Mesothelial cell of epicardium (in vitro differentiated cells): ENCODE results near the gene AMPH. TPM values are rescaled to one million over a fixed set of nuclear protein-coding genes. Genes with fewer than 3 reads are reported as not detected.
"Not testable (repeated sequence)": the region's sequence is repeated elsewhere in the genome, so short reads cannot be mapped to it uniquely, and the experiment has no call there.

Source experiments
- DNase-seq, 2 experiments: peaks; one replicate each; pipeline ENCODE4 v3.0.0; 2021; ENCODE audit warnings: low spot score in 2 of 2; ENCODE audit not compliant: unreplicated experiment in 2 of 2
- H3K27ac Mint-ChIP-seq: 2 replicates; pipeline ENCODE4 v1.8.0; 2021; ENCODE audit warnings: mixed read lengths
- H3K27me3 Mint-ChIP-seq: 2 replicates; pipeline ENCODE4 v1.8.0; 2021; ENCODE audit warnings: low read depth, mixed read lengths
- H3K36me3 Mint-ChIP-seq: 2 replicates; pipeline ENCODE4 v1.8.0; 2021; ENCODE audit warnings: mixed read lengths
- H3K4me1 Mint-ChIP-seq: 2 replicates; pipeline ENCODE4 v1.8.0; 2021; ENCODE audit warnings: mixed read lengths
- H3K4me3 Mint-ChIP-seq: 2 replicates; pipeline ENCODE4 v1.8.0; 2021; ENCODE audit warnings: mild to moderate bottlenecking, moderate library complexity, mixed read lengths
- H3K9me3 Mint-ChIP-seq: 2 replicates; pipeline ENCODE4 v1.8.0; 2021; ENCODE audit warnings: mixed read lengths
- total RNA-seq: library from RNA; stranded (reverse); gene quantifications from 3 replicates; pipeline ENCODE4 v1.2.1, GENCODE V29; 2021
- TF ChIP-seq, protein P1 (sequence below): fragments of 200-600 bp; sonication (generic); IDR thresholded peaks from one replicate; pipeline ENCODE4 v1.5.0; 2021; ENCODE audit warnings: antibody characterized with exemption; ENCODE audit not compliant: unreplicated experiment

AMPH gene
- total RNA-seq, 1 donor from 2014 or later: 2.4 TPM

DNA sequence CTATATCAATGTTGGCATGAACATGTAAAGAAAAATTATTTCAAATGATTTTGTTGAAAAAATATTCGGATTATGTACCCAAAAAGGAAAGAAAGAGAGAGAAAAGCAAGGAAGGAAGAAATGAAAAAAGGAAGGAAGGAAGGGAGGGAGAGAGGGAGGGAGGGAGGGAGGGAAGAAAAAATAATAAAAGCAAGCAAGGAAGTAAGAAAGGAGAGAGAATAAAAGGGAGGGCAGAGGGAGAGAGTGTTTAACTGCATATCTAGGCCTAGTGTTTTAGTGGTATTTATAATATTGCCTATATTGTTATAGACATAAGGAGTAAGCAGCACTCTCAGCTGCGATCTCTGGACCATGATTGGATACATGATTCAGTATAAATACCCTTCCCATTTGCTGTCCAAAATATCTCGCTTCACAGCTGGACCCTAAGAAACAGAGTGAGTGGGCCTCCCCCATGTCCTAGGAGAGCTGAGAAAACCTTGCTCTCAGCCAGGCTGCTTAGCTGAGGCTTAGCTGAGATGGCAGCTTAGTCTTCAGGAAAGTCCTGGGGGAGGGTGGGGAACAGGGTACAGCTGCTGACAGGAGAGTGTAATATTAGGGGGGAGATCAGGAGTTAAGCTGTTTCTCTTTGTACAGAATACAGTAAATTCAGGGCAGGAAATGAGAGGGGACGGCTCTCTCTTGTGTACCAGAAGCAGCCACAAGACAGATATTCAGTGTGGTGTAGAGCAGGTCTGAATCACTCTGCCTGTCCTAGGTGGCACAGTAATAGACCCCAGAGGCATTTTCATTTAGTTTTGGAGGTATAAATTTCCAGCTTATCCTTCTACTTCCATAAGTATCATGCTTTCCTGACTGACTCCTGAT lies 291.0 kb downstream of the AMPH start:
- no peaks in the 10 kb centered on the region for H3K36me3 Mint-ChIP-seq
- peak overlapping the region; percentile 86 for H3K27ac Mint-ChIP-seq
- H3K4me1 Mint-ChIP-seq: peaks cover 34% of the 10 kb centered on the region

GRCh38 chr7:38336148-38336515 lies 295.0 kb downstream of the AMPH start:
- H3K36me3 Mint-ChIP-seq, DNase-seq, H3K27me3 Mint-ChIP-seq, H3K9me3 Mint-ChIP-seq: not testable (repeated sequence)
- Mint-ChIP-seq H3K4me1 (peaks cover 56% of the 10 kb centered on the region), H3K27ac (peak overlapping the region; percentile 70), H3K4me3 (peak overlapping the region; percentile 27)

More for the DNA sequence above, 291.0 kb downstream of the AMPH start:
- Mint-ChIP-seq H3K9me3 (no peaks in the 10 kb centered on the region), H3K27me3 (no peaks in the 10 kb centered on the region), H3K4me3 (no peak overlapping the region)
- TF ChIP-seq, protein P1, sequence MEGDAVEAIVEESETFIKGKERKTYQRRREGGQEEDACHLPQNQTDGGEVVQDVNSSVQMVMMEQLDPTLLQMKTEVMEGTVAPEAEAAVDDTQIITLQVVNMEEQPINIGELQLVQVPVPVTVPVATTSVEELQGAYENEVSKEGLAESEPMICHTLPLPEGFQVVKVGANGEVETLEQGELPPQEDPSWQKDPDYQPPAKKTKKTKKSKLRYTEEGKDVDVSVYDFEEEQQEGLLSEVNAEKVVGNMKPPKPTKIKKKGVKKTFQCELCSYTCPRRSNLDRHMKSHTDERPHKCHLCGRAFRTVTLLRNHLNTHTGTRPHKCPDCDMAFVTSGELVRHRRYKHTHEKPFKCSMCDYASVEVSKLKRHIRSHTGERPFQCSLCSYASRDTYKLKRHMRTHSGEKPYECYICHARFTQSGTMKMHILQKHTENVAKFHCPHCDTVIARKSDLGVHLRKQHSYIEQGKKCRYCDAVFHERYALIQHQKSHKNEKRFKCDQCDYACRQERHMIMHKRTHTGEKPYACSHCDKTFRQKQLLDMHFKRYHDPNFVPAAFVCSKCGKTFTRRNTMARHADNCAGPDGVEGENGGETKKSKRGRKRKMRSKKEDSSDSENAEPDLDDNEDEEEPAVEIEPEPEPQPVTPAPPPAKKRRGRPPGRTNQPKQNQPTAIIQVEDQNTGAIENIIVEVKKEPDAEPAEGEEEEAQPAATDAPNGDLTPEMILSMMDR: no peak
- DNase-seq: no peak

- peaks cover 54% of the 10 kb centered on the region for H3K4me1 Mint-ChIP-seq
- TF ChIP-seq, protein P1: peak; percentile 50
- DNase-seq: peak; percentile 67 to 82
- no peaks in the 10 kb centered on the region for H3K27me3 Mint-ChIP-seq
- H3K27ac Mint-ChIP-seq: peak overlapping the region; percentile 70
- H3K36me3 Mint-ChIP-seq: no peaks in the 10 kb centered on the region
- peak overlapping the region; percentile 27 for H3K4me3 Mint-ChIP-seq
- H3K9me3 Mint-ChIP-seq: no peaks in the 10 kb centered on the region
Observed at GRCh38 chr7:38335492-38336147, 295.6 kb downstream of the AMPH start.

GRCh38 chr7:38335128-38335491 lies 296.1 kb downstream of the AMPH start:
- Mint-ChIP-seq H3K27me3 (no peaks in the 10 kb centered on the region), H3K4me1 (peaks cover 51% of the 10 kb centered on the region), H3K27ac (peak overlapping the region; percentile 70), H3K36me3 (no peaks in the 10 kb centered on the region), H3K9me3 (no peaks in the 10 kb centered on the region), H3K4me3 (peak overlapping the region; percentile 27)
- DNase-seq: no peak
- TF ChIP-seq, protein P1: no peak

- DNase-seq: no peak
- H3K4me1 Mint-ChIP-seq: peaks cover 49% of the 10 kb centered on the region
- no peaks in the 10 kb centered on the region for H3K36me3 Mint-ChIP-seq
- H3K4me3 Mint-ChIP-seq: no peak overlapping the region
- peak overlapping the region; percentile 15 for H3K27ac Mint-ChIP-seq
- TF ChIP-seq, protein P1: no peak
- H3K9me3 Mint-ChIP-seq: no peaks in the 10 kb centered on the region
- no peaks in the 10 kb centered on the region for H3K27me3 Mint-ChIP-seq
Observed at GRCh38 chr7:38334163-38334562, 297.0 kb downstream of the AMPH start.
